DOHH2 (cell line): ENCODE data around the gene HEBP2.
"Not testable (repeated sequence)": the region's sequence is repeated elsewhere in the genome, so short reads cannot be mapped to it uniquely, and the experiment has no call there.

Experiments used
- H3F3A ChIP-seq: fragments of 200-600 bp; sonication (generic), shearing (Covaris generic); 2 replicates; pipeline ENCODE4 v1.6.0; 2016; ENCODE audit warnings: antibody characterized with exemption, mild to moderate bottlenecking; ENCODE audit not compliant: control insufficient read depth, insufficient read depth
- H3K27ac ChIP-seq: fragments of 200-600 bp; sonication (generic); 2 replicates; pipeline ENCODE4 v1.5.1; 2014; ENCODE audit warnings: low read depth, mild to moderate bottlenecking, low read length, moderate library complexity
- H3K27me3 ChIP-seq: fragments of 200-600 bp; sonication (generic); 2 replicates; pipeline ENCODE4 v1.6.1; 2014; ENCODE audit warnings: mild to moderate bottlenecking, low read length, mixed read lengths; ENCODE audit not compliant: control insufficient read depth
- H3K36me3 ChIP-seq: fragments of 200-600 bp; sonication (generic); 2 replicates; pipeline ENCODE4 v1.6.1; 2014; ENCODE audit warnings: mild to moderate bottlenecking, low read length, moderate library complexity, mixed read lengths; ENCODE audit not compliant: control insufficient read depth
- H3K4me1 ChIP-seq: fragments of 200-600 bp; sonication (generic); 2 replicates; pipeline ENCODE4 v1.6.1; 2014; ENCODE audit warnings: mild to moderate bottlenecking, low read length, mixed read lengths; ENCODE audit not compliant: control insufficient read depth
- H3K4me2 ChIP-seq: fragments of 200-600 bp; sonication (generic); 2 replicates; pipeline ENCODE4 v1.6.0; 2014; ENCODE audit warnings: mild to moderate bottlenecking, low read length, moderate library complexity
- H3K4me3 ChIP-seq: fragments of 200-600 bp; sonication (generic); 2 replicates; pipeline ENCODE4 v1.5.1; 2014; ENCODE audit warnings: mild to moderate bottlenecking, low read length, mixed read lengths
- H3K79me2 ChIP-seq: fragments of 200-600 bp; sonication (generic); 2 replicates; pipeline ENCODE4 v1.6.1; 2014; ENCODE audit warnings: mild to moderate bottlenecking, low read length, mixed read lengths; ENCODE audit not compliant: control insufficient read depth
- H3K9me2 ChIP-seq: fragments of 200-600 bp; sonication (generic); replicated peaks from 2 replicates; pipeline ENCODE4 v1.6.1; 2014; ENCODE audit warnings: mild to moderate bottlenecking, low read length, mixed read lengths; ENCODE audit not compliant: control insufficient read depth
- H3K9me3 ChIP-seq: fragments of 200-600 bp; sonication (generic); 2 replicates; pipeline ENCODE4 v1.6.1; 2014; ENCODE audit warnings: antibody characterized with exemption, low read length, mixed read lengths; ENCODE audit not compliant: control insufficient read depth, insufficient read depth
- H4K20me1 ChIP-seq: fragments of 200-600 bp; sonication (generic); 2 replicates; pipeline ENCODE4 v1.6.0; 2014; ENCODE audit warnings: low read depth, mild to moderate bottlenecking, antibody characterized with exemption, low read length, moderate library complexity; ENCODE audit not compliant: control insufficient read depth, insufficient read depth
- CTCF ChIP-seq: fragments of 200-600 bp; sonication (generic); IDR thresholded peaks from one replicate; pipeline ENCODE4 v1.5.1; 2014; ENCODE audit warnings: antibody characterized with exemption, mild to moderate bottlenecking, low read depth, low read length; ENCODE audit not compliant: poor library complexity, severe bottlenecking
- EZH2phosphoT487 ChIP-seq: fragments of 200-600 bp; sonication (generic); IDR thresholded peaks from 2 replicates; pipeline ENCODE4 v1.6.1; 2017; ENCODE audit warnings: borderline replicate concordance, mild to moderate bottlenecking, antibody characterized with exemption, low read length, moderate library complexity, mixed read lengths

The HEBP2 gene

GRCh38 chr6:138424004-138424904, 20.2 kb downstream of the HEBP2 start:
- H3K4me1 ChIP-seq, result no peaks in the 10 kb centered on the region
- H3K36me3 ChIP-seq, result no peaks in the 10 kb centered on the region
- no peak for TF ChIP-seq CTCF
- TF ChIP-seq EZH2phosphoT487, result no peak
- H4K20me1 ChIP-seq, result no peaks in the 10 kb centered on the region
- H3K9me3 ChIP-seq, result no peaks in the 10 kb centered on the region
- no peak overlapping the region for H3K4me2 ChIP-seq
- H3F3A ChIP-seq, result no peaks in the 10 kb centered on the region
- H3K79me2 ChIP-seq, result no peaks in the 10 kb centered on the region
- H3K27me3 ChIP-seq, result no peaks in the 10 kb centered on the region
- H3K27ac ChIP-seq, result no peak overlapping the region
- H3K4me3 ChIP-seq, result no peak overlapping the region
- no peaks in the 10 kb centered on the region for H3K9me2 ChIP-seq

GRCh38 chr6:138425256-138425655, 21.2 kb downstream of the HEBP2 start:
- H3K9me2 ChIP-seq, H3K27ac ChIP-seq, H3K36me3 ChIP-seq: not testable (repeated sequence)

GRCh38 chr6:138426500-138427123, 22.6 kb downstream of the HEBP2 start:
- no peak overlapping the region for H3K4me2 ChIP-seq
- H3K9me2 ChIP-seq, result no peaks in the 10 kb centered on the region
- no peak overlapping the region for H3K27ac ChIP-seq
- no peaks in the 10 kb centered on the region for H3F3A ChIP-seq
- H3K36me3 ChIP-seq, result no peaks in the 10 kb centered on the region
- no peaks in the 10 kb centered on the region for H3K9me3 ChIP-seq
- H3K4me3 ChIP-seq, result no peak overlapping the region
- no peaks in the 10 kb centered on the region for H3K4me1 ChIP-seq
- H4K20me1 ChIP-seq, result no peaks in the 10 kb centered on the region
- H3K79me2 ChIP-seq, result no peaks in the 10 kb centered on the region
- H3K27me3 ChIP-seq, result no peaks in the 10 kb centered on the region
- TF ChIP-seq CTCF, result no peak
- TF ChIP-seq EZH2phosphoT487, result no peak

More at GRCh38 chr6:138425256-138425655, 21.2 kb downstream of the HEBP2 start:
- H3K4me1 ChIP-seq, H3K9me3 ChIP-seq, H3K4me2 ChIP-seq, H3K4me3 ChIP-seq, H3K79me2 ChIP-seq, H4K20me1 ChIP-seq, H3K27me3 ChIP-seq, H3F3A ChIP-seq: not testable (repeated sequence)

- Histone ChIP-seq H3K9me2 (no peaks in the 10 kb centered on the region), H3K4me3 (no peak overlapping the region), H3K27ac (no peak overlapping the region), H3F3A (no peaks in the 10 kb centered on the region), H3K36me3 (no peaks in the 10 kb centered on the region), H3K4me1 (no peaks in the 10 kb centered on the region), H3K27me3 (no peaks in the 10 kb centered on the region), H3K9me3 (no peaks in the 10 kb centered on the region), H3K4me2 (no peak overlapping the region), H3K79me2 (no peaks in the 10 kb centered on the region), H4K20me1 (no peaks in the 10 kb centered on the region)
- no peak for TF ChIP-seq CTCF
- TF ChIP-seq EZH2phosphoT487, result no peak
These were observed 23.7 kb downstream of the HEBP2 start for GRCh38 chr6:138427701-138428100.
